GM23338 (cell line): ENCODE measurements around the gene SLC16A11.

ENCODE experiments used
- CREB1 ChIP-seq: fragments of 250-450 bp; sonication (Bioruptor Pico); IDR thresholded peaks from 2 replicates; pipeline ENCODE4 v1.5.0; 2020; ENCODE audit warnings: low read depth, mild to moderate bottlenecking, moderate library complexity
- EZH2 ChIP-seq: fragments of 200-600 bp; sonication (generic); IDR thresholded peaks from one replicate; pipeline ENCODE4 v1.8.0; 2017; ENCODE audit warnings: antibody characterized with exemption, mild to moderate bottlenecking, low read depth; ENCODE audit not compliant: unreplicated experiment
- EZH2phosphoT487 ChIP-seq: fragments of 200-600 bp; sonication (generic); IDR thresholded peaks from one replicate; pipeline ENCODE4 v1.8.1; 2018; ENCODE audit warnings: antibody characterized with exemption; ENCODE audit not compliant: unreplicated experiment
- JUNB ChIP-seq: IDR thresholded peaks from one replicate; pipeline ENCODE4 v1.6.1; 2016; ENCODE audit warnings: antibody characterized with exemption; ENCODE audit not compliant: unreplicated experiment
- NANOG ChIP-seq: IDR thresholded peaks from 2 replicates; pipeline ENCODE4 v1.6.1; 2016; ENCODE audit warnings: antibody characterized with exemption, borderline replicate concordance
- POLR2AphosphoS5 ChIP-seq: IDR thresholded peaks from 2 replicates; pipeline ENCODE4 v1.6.1; 2016; ENCODE audit warnings: antibody characterized with exemption, low read depth
- STAT1 ChIP-seq: IDR thresholded peaks from one replicate; pipeline ENCODE4 v1.6.1; 2016; ENCODE audit warnings: antibody characterized with exemption; ENCODE audit not compliant: unreplicated experiment
- TF ChIP-seq, protein P1 (sequence below): IDR thresholded peaks from one replicate; pipeline ENCODE4 v1.6.1; 2018; ENCODE audit warnings: antibody characterized with exemption; ENCODE audit not compliant: unreplicated experiment
- TF ChIP-seq, protein P2 (sequence below), 2 experiments: fragments of 200-600 bp in 1 of 2; sonication (generic) in 1 of 2; conservative IDR thresholded peaks; 2 replicates each; pipeline versions ENCODE4 v1.5.1 to v1.6.1; 2016 to 2017; ENCODE audit warnings: antibody characterized with exemption in 2 of 2, low read depth in 2 of 2, mild to moderate bottlenecking in 2 of 2, moderate library complexity in 1 of 2
- TF ChIP-seq, protein P3 (sequence below): IDR thresholded peaks from 2 replicates; pipeline ENCODE4 v1.6.1; 2016; ENCODE audit warnings: antibody characterized with exemption
- TF ChIP-seq, protein P4 (sequence below): fragments of 250-450 bp; sonication (Bioruptor Pico); IDR thresholded peaks from 2 replicates; pipeline ENCODE4 v1.5.0; 2020; ENCODE audit warnings: mild to moderate bottlenecking, moderate library complexity

DNA sequence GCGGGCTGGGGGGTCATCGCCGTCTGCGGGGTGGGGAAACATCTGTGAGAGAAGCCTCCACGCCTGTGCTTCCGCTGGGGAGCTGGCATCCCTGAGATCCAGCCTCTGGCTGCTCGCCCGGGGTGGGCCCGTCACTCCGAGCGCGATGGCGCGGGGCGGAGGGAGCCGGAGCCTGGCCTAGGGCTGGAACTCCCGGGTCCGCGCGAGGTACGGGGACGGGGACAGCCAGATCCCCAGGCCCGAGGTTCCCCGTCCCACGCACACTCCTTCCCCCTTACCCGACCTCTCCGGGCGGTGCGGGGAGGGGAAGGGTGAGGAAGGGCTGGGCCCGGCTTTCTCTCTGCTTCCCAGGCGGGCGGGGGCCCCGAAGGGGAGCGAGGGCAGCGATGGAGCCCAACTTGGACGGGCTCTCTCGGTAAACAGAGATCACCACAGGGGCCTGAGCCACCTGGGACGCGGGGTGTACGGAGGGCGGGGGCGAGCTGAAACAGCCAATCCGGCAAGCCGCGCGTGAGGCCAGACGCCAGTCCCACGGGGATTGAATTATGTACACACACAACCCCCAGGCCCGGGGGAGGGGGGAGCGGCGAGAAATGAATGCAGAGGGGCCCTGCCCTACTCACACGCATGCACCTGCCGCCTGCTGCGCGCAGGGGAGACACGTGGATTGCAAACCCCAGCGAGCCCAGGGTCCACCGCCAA is at the start of gene SLC16A11:
- no peak for TF ChIP-seq EZH2
- TF ChIP-seq JUNB, result no peak
- TF ChIP-seq, protein P1, sequence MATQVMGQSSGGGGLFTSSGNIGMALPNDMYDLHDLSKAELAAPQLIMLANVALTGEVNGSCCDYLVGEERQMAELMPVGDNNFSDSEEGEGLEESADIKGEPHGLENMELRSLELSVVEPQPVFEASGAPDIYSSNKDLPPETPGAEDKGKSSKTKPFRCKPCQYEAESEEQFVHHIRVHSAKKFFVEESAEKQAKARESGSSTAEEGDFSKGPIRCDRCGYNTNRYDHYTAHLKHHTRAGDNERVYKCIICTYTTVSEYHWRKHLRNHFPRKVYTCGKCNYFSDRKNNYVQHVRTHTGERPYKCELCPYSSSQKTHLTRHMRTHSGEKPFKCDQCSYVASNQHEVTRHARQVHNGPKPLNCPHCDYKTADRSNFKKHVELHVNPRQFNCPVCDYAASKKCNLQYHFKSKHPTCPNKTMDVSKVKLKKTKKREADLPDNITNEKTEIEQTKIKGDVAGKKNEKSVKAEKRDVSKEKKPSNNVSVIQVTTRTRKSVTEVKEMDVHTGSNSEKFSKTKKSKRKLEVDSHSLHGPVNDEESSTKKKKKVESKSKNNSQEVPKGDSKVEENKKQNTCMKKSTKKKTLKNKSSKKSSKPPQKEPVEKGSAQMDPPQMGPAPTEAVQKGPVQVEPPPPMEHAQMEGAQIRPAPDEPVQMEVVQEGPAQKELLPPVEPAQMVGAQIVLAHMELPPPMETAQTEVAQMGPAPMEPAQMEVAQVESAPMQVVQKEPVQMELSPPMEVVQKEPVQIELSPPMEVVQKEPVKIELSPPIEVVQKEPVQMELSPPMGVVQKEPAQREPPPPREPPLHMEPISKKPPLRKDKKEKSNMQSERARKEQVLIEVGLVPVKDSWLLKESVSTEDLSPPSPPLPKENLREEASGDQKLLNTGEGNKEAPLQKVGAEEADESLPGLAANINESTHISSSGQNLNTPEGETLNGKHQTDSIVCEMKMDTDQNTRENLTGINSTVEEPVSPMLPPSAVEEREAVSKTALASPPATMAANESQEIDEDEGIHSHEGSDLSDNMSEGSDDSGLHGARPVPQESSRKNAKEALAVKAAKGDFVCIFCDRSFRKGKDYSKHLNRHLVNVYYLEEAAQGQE, result no peak
- TF ChIP-seq, protein P2, sequence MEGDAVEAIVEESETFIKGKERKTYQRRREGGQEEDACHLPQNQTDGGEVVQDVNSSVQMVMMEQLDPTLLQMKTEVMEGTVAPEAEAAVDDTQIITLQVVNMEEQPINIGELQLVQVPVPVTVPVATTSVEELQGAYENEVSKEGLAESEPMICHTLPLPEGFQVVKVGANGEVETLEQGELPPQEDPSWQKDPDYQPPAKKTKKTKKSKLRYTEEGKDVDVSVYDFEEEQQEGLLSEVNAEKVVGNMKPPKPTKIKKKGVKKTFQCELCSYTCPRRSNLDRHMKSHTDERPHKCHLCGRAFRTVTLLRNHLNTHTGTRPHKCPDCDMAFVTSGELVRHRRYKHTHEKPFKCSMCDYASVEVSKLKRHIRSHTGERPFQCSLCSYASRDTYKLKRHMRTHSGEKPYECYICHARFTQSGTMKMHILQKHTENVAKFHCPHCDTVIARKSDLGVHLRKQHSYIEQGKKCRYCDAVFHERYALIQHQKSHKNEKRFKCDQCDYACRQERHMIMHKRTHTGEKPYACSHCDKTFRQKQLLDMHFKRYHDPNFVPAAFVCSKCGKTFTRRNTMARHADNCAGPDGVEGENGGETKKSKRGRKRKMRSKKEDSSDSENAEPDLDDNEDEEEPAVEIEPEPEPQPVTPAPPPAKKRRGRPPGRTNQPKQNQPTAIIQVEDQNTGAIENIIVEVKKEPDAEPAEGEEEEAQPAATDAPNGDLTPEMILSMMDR (conservative IDR thresholded peaks at IDR 0.05; ENCODE audit: low read depth in 2 of 2), result no peak
- no peak for TF ChIP-seq POLR2AphosphoS5
- TF ChIP-seq NANOG, result no peak
- TF ChIP-seq, protein P3, sequence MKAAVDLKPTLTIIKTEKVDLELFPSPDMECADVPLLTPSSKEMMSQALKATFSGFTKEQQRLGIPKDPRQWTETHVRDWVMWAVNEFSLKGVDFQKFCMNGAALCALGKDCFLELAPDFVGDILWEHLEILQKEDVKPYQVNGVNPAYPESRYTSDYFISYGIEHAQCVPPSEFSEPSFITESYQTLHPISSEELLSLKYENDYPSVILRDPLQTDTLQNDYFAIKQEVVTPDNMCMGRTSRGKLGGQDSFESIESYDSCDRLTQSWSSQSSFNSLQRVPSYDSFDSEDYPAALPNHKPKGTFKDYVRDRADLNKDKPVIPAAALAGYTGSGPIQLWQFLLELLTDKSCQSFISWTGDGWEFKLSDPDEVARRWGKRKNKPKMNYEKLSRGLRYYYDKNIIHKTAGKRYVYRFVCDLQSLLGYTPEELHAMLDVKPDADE, result no peak
- no peak for TF ChIP-seq CREB1
- TF ChIP-seq STAT1, result no peak
- TF ChIP-seq, protein P4, sequence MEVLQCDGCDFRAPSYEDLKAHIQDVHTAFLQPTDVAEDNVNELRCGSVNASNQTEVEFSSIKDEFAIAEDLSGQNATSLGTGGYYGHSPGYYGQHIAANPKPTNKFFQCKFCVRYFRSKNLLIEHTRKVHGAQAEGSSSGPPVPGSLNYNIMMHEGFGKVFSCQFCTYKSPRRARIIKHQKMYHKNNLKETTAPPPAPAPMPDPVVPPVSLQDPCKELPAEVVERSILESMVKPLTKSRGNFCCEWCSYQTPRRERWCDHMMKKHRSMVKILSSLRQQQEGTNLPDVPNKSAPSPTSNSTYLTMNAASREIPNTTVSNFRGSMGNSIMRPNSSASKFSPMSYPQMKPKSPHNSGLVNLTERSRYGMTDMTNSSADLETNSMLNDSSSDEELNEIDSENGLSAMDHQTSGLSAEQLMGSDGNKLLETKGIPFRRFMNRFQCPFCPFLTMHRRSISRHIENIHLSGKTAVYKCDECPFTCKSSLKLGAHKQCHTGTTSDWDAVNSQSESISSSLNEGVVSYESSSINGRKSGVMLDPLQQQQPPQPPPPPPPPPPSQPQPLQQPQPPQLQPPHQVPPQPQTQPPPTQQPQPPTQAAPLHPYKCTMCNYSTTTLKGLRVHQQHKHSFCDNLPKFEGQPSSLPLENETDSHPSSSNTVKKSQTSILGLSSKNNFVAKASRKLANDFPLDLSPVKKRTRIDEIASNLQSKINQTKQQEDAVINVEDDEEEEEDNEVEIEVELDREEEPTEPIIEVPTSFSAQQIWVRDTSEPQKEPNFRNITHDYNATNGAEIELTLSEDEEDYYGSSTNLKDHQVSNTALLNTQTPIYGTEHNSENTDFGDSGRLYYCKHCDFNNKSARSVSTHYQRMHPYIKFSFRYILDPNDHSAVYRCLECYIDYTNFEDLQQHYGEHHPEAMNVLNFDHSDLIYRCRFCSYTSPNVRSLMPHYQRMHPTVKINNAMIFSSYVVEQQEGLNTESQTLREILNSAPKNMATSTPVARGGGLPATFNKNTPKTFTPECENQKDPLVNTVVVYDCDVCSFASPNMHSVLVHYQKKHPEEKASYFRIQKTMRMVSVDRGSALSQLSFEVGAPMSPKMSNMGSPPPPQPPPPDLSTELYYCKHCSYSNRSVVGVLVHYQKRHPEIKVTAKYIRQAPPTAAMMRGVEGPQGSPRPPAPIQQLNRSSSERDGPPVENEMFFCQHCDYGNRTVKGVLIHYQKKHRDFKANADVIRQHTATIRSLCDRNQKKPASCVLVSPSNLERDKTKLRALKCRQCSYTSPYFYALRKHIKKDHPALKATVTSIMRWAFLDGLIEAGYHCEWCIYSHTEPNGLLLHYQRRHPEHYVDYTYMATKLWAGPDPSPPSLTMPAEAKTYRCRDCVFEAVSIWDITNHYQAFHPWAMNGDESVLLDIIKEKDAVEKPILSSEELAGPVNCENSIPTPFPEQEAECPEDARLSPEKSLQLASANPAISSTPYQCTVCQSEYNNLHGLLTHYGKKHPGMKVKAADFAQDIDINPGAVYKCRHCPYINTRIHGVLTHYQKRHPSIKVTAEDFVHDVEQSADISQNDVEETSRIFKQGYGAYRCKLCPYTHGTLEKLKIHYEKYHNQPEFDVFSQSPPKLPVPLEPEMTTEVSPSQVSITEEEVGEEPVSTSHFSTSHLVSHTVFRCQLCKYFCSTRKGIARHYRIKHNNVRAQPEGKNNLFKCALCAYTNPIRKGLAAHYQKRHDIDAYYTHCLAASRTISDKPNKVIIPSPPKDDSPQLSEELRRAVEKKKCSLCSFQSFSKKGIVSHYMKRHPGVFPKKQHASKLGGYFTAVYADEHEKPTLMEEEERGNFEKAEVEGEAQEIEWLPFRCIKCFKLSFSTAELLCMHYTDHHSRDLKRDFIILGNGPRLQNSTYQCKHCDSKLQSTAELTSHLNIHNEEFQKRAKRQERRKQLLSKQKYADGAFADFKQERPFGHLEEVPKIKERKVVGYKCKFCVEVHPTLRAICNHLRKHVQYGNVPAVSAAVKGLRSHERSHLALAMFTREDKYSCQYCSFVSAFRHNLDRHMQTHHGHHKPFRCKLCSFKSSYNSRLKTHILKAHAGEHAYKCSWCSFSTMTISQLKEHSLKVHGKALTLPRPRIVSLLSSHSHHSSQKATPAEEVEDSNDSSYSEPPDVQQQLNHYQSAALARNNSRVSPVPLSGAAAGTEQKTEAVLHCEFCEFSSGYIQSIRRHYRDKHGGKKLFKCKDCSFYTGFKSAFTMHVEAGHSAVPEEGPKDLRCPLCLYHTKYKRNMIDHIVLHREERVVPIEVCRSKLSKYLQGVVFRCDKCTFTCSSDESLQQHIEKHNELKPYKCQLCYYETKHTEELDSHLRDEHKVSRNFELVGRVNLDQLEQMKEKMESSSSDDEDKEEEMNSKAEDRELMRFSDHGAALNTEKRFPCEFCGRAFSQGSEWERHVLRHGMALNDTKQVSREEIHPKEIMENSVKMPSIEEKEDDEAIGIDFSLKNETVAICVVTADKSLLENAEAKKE (CRISPR knock-in tag), result no peak
- no peak for TF ChIP-seq EZH2phosphoT487
